ENCODE results near the gene PLCE1.

The PLCE1 gene

GRCh38 chr10:94012834-94013233, 19.1 kb downstream of the PLCE1 start:
- TF ChIP-seq, protein P1, sequence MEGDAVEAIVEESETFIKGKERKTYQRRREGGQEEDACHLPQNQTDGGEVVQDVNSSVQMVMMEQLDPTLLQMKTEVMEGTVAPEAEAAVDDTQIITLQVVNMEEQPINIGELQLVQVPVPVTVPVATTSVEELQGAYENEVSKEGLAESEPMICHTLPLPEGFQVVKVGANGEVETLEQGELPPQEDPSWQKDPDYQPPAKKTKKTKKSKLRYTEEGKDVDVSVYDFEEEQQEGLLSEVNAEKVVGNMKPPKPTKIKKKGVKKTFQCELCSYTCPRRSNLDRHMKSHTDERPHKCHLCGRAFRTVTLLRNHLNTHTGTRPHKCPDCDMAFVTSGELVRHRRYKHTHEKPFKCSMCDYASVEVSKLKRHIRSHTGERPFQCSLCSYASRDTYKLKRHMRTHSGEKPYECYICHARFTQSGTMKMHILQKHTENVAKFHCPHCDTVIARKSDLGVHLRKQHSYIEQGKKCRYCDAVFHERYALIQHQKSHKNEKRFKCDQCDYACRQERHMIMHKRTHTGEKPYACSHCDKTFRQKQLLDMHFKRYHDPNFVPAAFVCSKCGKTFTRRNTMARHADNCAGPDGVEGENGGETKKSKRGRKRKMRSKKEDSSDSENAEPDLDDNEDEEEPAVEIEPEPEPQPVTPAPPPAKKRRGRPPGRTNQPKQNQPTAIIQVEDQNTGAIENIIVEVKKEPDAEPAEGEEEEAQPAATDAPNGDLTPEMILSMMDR (IDR thresholded peaks at IDR 0.05; ENCODE audit: borderline replicate concordance, control extremely low read depth, extremely low read depth, insufficient read depth, missing control alignments) = no peak
- no peak for DNase-seq (ENCODE audit: low spot score)
- in situ Hi-C loops (cut with MboI; ENCODE audit: low sequenced_read_pairs, unreplicated experiment) = no loop called here

GRCh38 chr10:94013331-94013760, 19.6 kb downstream of the PLCE1 start:
- TF ChIP-seq, protein P1 (IDR thresholded peaks at IDR 0.05; ENCODE audit: borderline replicate concordance, control extremely low read depth, extremely low read depth, insufficient read depth, missing control alignments) = no peak
- in situ Hi-C loops (cut with MboI; ENCODE audit: low sequenced_read_pairs, unreplicated experiment) = no loop called here

GRCh38 chr10:94014304-94014703, 20.6 kb downstream of the PLCE1 start:
- in situ Hi-C loops (cut with MboI; ENCODE audit: low sequenced_read_pairs, unreplicated experiment) = no loop called here
- DNase-seq (ENCODE audit: low spot score) = no peak
- TF ChIP-seq, protein P1 (IDR thresholded peaks at IDR 0.05; ENCODE audit: borderline replicate concordance, control extremely low read depth, extremely low read depth, insufficient read depth, missing control alignments) = no peak

More at GRCh38 chr10:94013331-94013760, 19.6 kb downstream of the PLCE1 start:
- DNase-seq (ENCODE audit: low spot score) = no peak

GRCh38 chr10:94016727-94017714, 23.3 kb downstream of the PLCE1 start:
- DNase-seq (ENCODE audit: low spot score) = no peak
- TF ChIP-seq, protein P1 (IDR thresholded peaks at IDR 0.05; ENCODE audit: borderline replicate concordance, control extremely low read depth, extremely low read depth, insufficient read depth, missing control alignments) = no peak
- in situ Hi-C loops (cut with MboI; ENCODE audit: low sequenced_read_pairs, unreplicated experiment) = no loop called here

- DNase-seq (ENCODE audit: low spot score) = no peak
- TF ChIP-seq, protein P1 (IDR thresholded peaks at IDR 0.05; ENCODE audit: borderline replicate concordance, control extremely low read depth, extremely low read depth, insufficient read depth, missing control alignments) = no peak
- in situ Hi-C loops (cut with MboI; ENCODE audit: low sequenced_read_pairs, unreplicated experiment) = no loop called here
Observed at GRCh38 chr10:94018107-94018506, 24.4 kb downstream of the PLCE1 start.

DNA sequence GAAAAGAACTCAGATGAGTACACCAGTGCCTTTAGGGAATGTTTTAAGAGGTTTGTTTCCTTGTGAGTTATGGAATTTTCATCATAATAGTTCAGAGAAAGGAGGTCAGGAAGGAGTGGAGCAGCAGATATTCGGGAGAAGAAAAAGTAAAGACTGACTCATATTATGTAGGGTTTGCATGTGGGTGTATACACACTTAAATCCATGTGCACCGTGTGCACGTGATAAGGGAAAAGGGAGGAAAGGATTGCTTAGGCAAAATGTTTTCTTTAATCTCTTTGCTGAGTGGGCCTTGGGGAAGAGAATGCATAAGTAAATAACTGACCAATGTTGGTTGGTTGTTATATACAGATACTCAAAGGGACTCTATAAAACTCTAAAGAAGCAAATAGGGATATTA, 30.2 kb downstream of the PLCE1 start:
- no peak for DNase-seq (ENCODE audit: low spot score)
- in situ Hi-C loops (cut with MboI; ENCODE audit: low sequenced_read_pairs, unreplicated experiment) = no loop called here
- TF ChIP-seq, protein P1 (IDR thresholded peaks at IDR 0.05; ENCODE audit: borderline replicate concordance, control extremely low read depth, extremely low read depth, insufficient read depth, missing control alignments) = no peak

Data from GM13976 (cell line).